CD1c-positive myeloid dendritic cell (primary cell): Measurements from ENCODE around the gene GPR17.

Experiments
- DNase-seq: peaks from one replicate; pipeline ENCODE4 v3.0.0-alpha.2; 2016; ENCODE audit errors: extremely low spot score

The GPR17 gene

GRCh38 chr2:127645395-127646291 is at the start of gene GPR17:
GPR17 (plus strand) TSS chr2:127646153; CDS start chr2:127650736, 4,583 bp downstream.
- DNase-seq = no peak

GRCh38 chr2:127596311-127597045 is 49.5 kb upstream of the GPR17 start:
- no peak for DNase-seq

DNA sequence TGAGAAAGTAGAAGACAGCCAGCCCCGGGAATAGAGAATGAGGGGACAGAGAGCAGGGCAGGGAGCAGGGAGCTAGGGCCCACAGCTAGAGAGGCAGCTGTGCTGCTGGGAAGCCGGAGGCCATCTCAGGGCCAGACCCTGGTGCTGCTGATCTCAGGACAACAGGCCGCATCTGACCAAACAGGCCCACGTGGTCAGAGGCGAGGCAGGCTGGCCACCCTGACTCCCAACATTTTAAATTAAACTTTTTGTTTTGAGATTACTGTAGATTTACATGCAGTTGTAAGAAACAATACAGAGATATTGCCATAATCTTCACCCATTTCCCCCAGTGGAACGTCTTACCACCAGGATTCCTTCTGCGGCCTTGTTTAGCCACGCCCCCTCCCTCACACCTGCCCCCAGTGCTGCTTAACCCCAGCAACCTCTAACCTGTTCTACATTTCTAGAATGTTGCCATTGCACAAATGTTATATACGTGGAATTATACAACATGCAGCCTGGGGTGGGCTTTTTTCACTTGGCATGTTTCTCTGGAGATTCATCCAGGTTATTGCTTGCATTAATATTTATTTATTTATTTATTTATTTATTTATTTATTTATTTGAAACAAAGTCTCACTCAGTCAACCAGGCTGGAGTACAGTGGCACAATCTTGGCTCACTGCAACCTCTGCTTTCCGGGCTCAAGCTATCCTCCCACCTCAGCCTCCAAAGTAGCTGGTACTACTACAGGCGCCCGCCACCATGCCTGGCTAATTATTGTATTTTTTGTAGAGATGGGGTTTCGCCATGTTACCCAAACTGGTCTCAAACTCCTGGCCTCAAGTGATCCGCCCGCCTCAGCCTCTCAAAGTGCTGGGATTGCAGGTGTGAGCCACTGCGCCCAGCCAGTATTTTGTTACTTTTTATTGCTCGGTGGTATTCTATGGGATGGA is 48.6 kb upstream of the GPR17 start:
- DNase-seq = no peak

- DNase-seq = no peak
Observed at GRCh38 chr2:127597984-127598380, 48.0 kb upstream of the GPR17 start.

DNA sequence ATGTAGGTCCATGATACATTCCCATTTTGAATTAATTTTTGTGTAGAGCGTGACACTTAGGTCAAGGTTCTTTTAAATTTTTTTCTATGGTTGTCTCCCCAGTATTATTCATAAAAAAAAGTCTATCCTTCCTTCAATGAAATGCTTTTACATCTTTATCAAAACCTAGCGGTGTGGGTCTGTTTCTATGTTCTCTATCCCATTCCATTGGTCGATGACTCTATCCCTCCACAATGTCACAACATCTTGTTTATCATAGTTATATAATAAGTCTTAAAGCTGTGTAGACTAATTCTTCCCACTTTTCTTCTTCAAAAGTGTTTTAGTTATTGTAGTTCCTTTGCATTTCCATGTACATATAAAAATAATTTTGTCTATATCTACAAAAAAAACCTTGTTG is 47.2 kb upstream of the GPR17 start:
- no peak for DNase-seq

GRCh38 chr2:127599211-127599610 is 46.7 kb upstream of the GPR17 start:
- no peak for DNase-seq

- no peak for DNase-seq
Observed at GRCh38 chr2:127604986-127605385, 41.0 kb upstream of the GPR17 start.

DNA sequence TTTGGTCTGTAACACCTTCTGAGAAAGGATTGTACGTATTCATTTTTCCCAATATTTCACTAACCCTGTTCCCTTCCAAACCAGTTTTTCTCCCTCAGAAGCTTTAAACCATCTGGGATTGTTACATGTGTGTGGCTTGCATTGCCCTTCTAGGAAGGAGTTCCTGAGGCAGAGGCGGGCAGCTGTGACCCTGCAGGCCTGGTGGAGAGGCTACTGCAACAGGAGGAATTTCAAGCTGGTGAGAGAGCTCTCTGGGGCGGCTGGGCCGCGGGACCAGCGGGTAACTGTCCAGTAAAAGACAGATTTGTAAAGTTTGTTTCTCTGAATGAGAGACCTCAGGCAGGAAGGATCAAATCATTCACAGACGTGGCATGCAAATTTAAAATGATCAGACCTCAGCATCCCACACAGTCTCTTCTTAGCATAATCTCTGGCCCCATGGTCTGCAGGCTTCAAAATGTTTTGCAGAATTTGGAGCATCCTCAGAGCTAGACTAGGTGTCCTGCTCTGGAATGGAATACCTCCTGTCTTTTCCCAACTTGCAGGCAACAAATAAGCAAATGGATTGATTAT is 40.2 kb upstream of the GPR17 start:
- DNase-seq = no peak

DNA sequence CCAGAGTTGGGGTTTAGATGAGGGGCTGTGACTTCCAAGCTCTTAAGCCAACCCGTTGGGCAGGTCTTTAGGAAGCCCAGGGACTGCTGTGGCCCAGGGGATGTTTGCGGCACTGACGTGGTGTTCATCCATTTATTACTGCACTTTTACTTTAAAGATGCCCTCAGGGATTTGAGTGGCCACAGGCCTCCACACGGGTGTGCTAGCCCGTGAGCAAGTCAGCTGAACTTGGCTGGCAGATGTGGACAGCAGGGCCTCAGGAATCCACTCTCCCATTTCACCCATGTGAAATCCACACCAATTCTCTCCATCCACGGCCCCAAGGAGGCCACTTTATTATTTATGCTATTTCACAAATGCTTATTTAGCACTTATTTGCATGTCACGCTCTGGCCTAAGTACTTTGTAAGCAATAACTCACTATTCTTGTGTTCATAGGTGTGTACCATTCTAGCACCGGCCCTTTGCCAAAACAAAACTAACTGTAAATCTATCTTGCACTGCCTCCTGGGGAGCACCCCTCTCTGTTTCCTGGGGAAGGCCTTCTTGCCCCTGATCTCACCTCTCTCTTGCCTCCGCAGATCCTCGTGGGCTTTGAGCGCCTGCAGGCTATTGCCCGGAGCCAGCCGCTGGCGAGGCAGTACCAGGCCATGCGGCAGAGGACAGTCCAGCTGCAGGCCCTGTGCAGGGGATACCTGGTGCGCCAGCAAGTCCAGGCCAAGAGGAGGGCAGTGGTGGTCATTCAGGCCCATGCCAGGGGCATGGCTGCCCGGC is 39.1 kb upstream of the GPR17 start:
- no peak for DNase-seq

GRCh38 chr2:127607399-127607908 is 38.5 kb upstream of the GPR17 start:
- no peak for DNase-seq

DNA sequence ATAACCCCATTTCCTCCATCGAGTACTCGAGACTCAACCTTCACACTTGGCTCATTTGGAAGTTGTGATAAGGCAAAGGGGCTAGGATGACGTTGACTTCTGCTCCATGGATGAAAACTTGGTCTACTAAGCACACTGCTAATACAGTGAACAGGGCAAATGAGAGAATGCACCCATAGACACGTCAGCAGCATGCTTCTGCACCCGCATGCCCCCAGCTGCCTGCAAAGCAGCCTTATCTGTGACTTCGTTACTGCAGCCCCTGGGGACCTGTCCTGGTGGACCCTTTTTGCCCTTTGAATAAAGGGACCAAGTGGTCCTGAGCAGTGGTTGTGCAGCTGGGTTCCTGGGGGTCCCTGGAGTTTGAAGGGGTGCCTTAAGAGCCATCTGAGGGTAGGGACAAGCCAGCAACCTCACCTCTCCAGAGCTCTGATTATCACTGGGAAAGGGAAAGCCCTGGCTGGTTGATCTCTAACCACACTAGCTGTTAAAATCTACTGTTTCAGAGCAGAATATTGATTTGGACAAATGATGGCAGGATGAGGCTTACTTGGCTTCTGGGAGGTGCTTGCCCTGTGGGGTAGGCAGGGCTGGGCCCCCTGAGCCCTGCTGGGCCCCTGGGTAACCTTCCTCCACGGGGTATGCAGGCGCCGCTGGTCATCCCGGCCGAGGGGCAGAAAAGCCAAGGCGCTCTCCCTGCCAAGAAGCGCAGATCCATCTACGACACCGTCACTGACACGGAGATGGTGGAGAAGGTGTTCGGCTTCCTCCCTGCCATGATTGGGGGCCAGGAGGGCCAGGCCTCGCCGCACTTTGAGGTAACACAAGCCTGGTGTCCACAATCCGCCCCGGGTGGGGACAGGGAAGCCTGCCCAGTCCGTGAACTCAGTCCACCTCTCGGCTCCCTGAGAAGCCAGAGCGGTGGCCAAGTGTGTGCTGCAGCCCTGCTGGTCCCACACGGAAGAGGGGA is 37.6 kb upstream of the GPR17 start:
- DNase-seq = no peak

GRCh38 chr2:127609031-127609751 is 36.8 kb upstream of the GPR17 start:
- DNase-seq = no peak

DNA sequence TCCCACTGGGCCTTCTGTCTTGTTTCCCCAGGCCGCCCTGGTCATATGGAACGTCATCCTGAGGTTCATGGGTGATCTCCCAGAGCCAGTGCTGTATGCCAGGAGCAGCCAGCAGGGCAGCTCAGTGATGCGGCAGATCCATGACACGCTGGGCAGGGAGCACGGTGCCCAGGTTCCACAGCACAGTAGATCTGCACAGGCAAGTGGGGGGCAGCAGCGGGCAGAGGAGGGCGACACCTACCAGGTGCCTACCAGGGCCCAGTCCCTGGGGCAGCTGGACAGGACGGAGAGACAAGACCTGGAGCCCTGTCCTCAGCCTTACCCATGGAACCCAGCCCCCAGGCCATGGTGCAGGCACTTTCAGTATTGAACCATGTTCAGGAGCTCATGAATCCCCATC is 36.1 kb upstream of the GPR17 start:
- DNase-seq = no peak

DNA sequence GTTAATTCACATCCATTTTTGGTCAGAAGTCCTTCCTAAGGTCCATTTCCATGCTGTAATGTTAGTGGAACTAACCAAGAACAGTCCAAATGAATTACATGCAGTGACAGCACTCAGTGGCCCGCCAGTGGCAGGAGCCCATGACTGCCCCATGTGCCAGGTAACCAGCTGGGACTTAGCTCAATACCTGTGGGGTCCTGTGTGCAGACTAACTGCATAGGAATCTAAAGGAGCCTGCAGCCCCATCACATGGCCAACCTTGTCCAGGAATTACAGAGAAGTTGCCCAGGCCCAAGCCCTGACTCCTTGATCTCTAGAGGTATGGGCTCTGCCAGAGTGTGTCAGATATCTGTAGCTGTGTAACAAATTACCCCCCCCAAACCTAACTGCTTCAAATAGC is 35.4 kb upstream of the GPR17 start:
- DNase-seq = no peak

DNA sequence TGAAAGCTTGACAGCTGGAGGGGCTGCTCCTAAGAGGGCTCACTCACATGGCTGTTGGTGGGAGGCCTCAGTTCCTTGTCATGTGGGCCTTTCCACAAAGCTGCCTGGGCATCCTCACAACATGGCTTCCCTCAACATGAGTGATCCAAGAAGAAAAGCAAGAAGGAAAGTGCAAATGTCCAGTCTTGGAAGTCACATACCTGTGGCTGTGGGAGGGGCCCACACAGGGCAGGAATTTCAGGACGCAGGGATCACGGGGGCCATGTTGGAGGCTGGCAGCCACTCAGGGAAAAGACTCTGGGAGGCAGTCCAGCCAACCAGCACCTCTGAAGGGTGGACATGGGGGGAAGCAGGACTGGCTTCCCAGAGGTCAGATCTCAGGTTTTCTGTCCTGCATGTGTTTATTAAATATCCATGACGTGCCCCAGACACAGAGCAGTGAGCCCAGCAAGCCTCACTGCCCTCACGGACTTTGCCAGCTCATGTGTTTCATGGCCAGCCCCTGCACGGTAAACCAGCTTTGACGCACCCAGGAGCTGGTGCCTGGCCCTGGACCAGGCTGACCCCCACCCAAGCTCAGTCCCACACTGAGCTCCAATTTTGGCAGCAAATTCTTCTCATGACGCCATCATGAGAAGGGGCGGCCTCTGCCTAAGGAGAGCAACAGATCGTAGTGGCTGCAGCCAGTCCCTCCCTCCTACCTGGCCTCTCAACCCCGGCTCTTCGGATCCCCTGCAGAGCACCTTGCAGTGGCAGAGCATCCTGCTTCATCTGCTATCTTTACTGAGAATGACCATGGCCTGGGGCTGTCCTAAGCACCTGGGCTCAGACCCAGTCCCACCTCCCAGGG is 34.7 kb upstream of the GPR17 start:
- DNase-seq = no peak

DNA sequence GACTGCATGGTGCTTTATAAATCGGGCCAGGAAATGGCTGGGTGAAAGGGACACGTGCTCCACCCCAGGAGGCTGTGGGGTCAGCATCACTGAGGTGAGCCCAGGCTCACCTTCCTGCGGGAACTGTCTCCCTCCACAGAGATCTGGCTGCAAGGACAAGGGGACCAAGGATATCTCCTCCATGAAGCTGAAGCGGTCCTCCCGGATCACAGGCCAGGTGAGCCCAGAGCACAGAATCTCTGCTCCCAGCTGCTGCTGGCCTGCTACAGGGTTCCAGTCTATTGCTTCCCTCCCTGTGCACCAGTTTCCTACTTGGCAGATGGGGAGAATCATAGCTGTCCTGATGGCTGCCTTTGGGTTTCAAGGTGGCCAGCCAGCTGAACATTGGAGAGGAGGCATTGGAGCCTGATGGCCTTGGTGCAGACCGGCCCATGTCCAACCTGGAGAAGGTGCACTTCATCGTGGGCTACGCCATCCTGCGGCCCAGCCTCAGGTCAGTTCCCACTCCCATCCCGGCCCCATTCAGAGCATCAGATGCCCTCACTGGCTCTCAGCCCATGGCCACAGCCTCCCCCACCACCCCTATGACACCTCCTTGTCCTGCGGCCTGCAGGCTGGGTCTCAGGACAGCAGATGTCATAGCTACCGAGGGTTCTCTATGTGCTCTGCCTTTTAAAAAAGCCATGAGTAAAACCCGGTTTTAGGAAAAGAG is 33.7 kb upstream of the GPR17 start:
- DNase-seq = no peak

DNA sequence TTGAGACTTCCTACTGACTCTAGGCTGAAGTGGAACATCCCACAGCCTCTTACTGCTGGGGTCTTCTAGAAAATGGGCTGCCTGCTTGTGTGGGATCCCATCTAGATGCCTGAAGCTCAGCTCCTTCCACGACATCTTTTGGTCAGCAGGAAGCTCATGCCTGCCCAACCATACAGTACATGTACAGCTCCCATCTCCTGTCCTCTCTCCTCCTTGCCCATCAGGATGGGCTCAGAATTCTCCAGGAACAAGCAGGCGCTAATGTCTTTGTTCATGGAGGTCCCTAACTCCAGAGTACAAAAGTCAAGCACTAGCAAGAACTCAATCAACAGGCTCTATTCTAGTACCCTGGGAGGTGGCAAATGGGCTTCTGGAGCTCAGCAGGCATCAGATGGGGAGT is 31.7 kb upstream of the GPR17 start:
- DNase-seq = no peak
